HCT116 (cell line): ENCODE data around the gene PRKG1. TPM values are rescaled to one million over a fixed set of nuclear protein-coding genes. Genes with fewer than 3 reads are reported as not detected.

Experiments
- ATAC-seq: fragments of 200-7000 bp; cut with Tn5 transposase; 2 replicates; pipeline ENCODE4 v1.9.1; 2020; ENCODE audit warnings: mild to moderate bottlenecking, moderate library complexity
- BruUV-seq: library from RNA; stranded (reverse); fragments of 400-500 nt; replicated peaks from 2 replicates; lab custom pipeline; 2021; lab: Mats Ljungman, UMichigan
- CTCF ChIA-PET: fragments of 300-600 bp; sonication (Branson Sonifier 250); formaldehyde crosslinking; loops from one replicate; lab custom pipeline; 2021; ENCODE audit warnings: antibody characterized with exemption; lab: Charles Lee
- POLR2A ChIA-PET: fragments of 300-600, 350-600 bp; sonication (Branson Sonifier 250); formaldehyde crosslinking; loops from one replicate; lab custom pipeline; 2021; ENCODE audit warnings: antibody characterized with exemption; lab: Charles Lee
- RAD21 ChIA-PET, 2 experiments: fragments of 300-600 bp; sonication (Branson Sonifier 250); formaldehyde crosslinking; loops; one replicate each; lab custom pipeline; 2023; ENCODE audit warnings: low total read pairs in 2 of 2; ENCODE audit not compliant: uncharacterized antibody in 2 of 2, unreplicated experiment in 2 of 2, low non-redundant PET in 1 of 2; lab: Charles Lee
- DNase-seq: peaks from one replicate; pipeline ENCODE4 v3.0.0-alpha.2; 2010; ENCODE audit warnings: low read depth, low spot score
- H2AFZ ChIP-seq: fragments of 200-600 bp; shearing (Covaris generic), sonication (generic); 2 replicates; pipeline ENCODE4 v1.6.1; 2017; ENCODE audit warnings: low read depth, mixed run types, mixed read lengths, antibody characterized with exemption, low read length; ENCODE audit not compliant: poor library complexity, severe bottlenecking
- H3K27ac ChIP-seq: 2 replicates; pipeline ENCODE4 v1.5.1; 2012; ENCODE audit warnings: low read depth, low read length
- H3K27me3 ChIP-seq: fragments of 200-600 bp; sonication (generic); 2 replicates; pipeline ENCODE4 v1.6.1; 2016; ENCODE audit warnings: mixed run types, low read length, mixed read lengths; ENCODE audit not compliant: insufficient read depth
- H3K36me3 ChIP-seq, 2 experiments: fragments of 200-500 bp in 1 of 2; fragments of 200-600 bp in 1 of 2; sonication (Bioruptor generic) in 1 of 2; sonication (generic) in 1 of 2; 2 replicates each; pipeline versions ENCODE4 v1.5.1 to v1.6.1; 2014 to 2016; ENCODE audit warnings: low read length in 2 of 2, inconsistent platforms in 1 of 2, mixed read lengths in 1 of 2, mixed run types in 1 of 2; ENCODE audit not compliant: insufficient read depth in 2 of 2, control insufficient read depth in 1 of 2
- H3K4me1 ChIP-seq, 2 experiments: fragments of 200-600 bp in 1 of 2; sonication (generic) in 1 of 2; 2 replicates each; pipeline versions ENCODE4 v1.5.1 to v1.6.1; 2012 to 2017; ENCODE audit warnings: low read length in 2 of 2, inconsistent platforms in 1 of 2, mild to moderate bottlenecking in 1 of 2, mixed read lengths in 1 of 2, mixed run types in 1 of 2, moderate library complexity in 1 of 2; ENCODE audit not compliant: insufficient read depth in 2 of 2, control insufficient read depth in 1 of 2
- H3K4me2 ChIP-seq: fragments of 200-600 bp; sonication (generic); 2 replicates; pipeline ENCODE4 v1.6.1; 2017; ENCODE audit warnings: mixed run types, low read length, mixed read lengths
- H3K4me3 ChIP-seq, 2 experiments: fragments of 200-600 bp in 1 of 2; sonication (generic) in 1 of 2; replicated peaks in 1 of 2; 2 replicates each; pipeline ENCODE4 v1.5.1; 2011 to 2016; ENCODE audit warnings: low read length in 2 of 2, control low read depth in 1 of 2, low read depth in 1 of 2, mild to moderate bottlenecking in 1 of 2, mixed read lengths in 1 of 2, mixed run types in 1 of 2
- H3K79me2 ChIP-seq: fragments of 200-600 bp; sonication (generic); 2 replicates; pipeline ENCODE4 v1.6.1; 2017; ENCODE audit warnings: mild to moderate bottlenecking, mixed run types, low read length, moderate library complexity, mixed read lengths; ENCODE audit not compliant: insufficient read depth
- H3K9ac ChIP-seq: fragments of 200-600 bp; sonication (generic); 2 replicates; pipeline ENCODE4 v1.6.1; 2016; ENCODE audit warnings: low read length, mixed read lengths
- H3K9me2 ChIP-seq: fragments of 200-600 bp; sonication (generic), shearing (Covaris generic); 2 replicates; pipeline ENCODE4 v1.6.1; 2017; ENCODE audit warnings: mixed run types, mild to moderate bottlenecking, moderate library complexity; ENCODE audit not compliant: insufficient read depth
- H3K9me3 ChIP-seq, 2 experiments: fragments of 200-500 bp in 1 of 2; fragments of 200-600 bp in 1 of 2; sonication (Bioruptor generic) in 1 of 2; sonication (generic) in 1 of 2; 2 replicates each; pipeline ENCODE4 v1.6.1; 2014 to 2017; ENCODE audit warnings: low read length in 2 of 2, mixed read lengths in 2 of 2, inconsistent platforms in 1 of 2, low read depth in 1 of 2, mild to moderate bottlenecking in 1 of 2, mixed run types in 1 of 2, moderate library complexity in 1 of 2; ENCODE audit not compliant: control insufficient read depth in 1 of 2, insufficient read depth in 1 of 2
- H4K20me1 ChIP-seq: fragments of 200-600 bp; sonication (generic), shearing (Covaris generic); 2 replicates; pipeline ENCODE4 v1.6.1; 2017; ENCODE audit warnings: mixed run types, mild to moderate bottlenecking, moderate library complexity; ENCODE audit not compliant: insufficient read depth
- ATF3 ChIP-seq: IDR thresholded peaks from 2 replicates; pipeline ENCODE4 v1.6.1; 2012
- CBX3 ChIP-seq: IDR thresholded peaks from 2 replicates; pipeline ENCODE4 v1.6.1; 2012; ENCODE audit warnings: low read depth
- CTCF ChIP-seq, 3 experiments: fragments of 200-600 bp in 1 of 3; sonication (generic) in 1 of 3; IDR thresholded peaks in 2 of 3; conservative IDR thresholded peaks in 1 of 3; 2 replicates each; pipeline ENCODE4 v1.5.1; 2012 to 2017; ENCODE audit warnings: low read depth in 2 of 3, low read length in 2 of 3, antibody characterized with exemption in 1 of 3, borderline replicate concordance in 1 of 3, control low read depth in 1 of 3, mild to moderate bottlenecking in 1 of 3, mixed read lengths in 1 of 3, mixed run types in 1 of 3, moderate library complexity in 1 of 3; ENCODE audit not compliant: insufficient read depth in 1 of 3
- EGR1 ChIP-seq: IDR thresholded peaks from 2 replicates; pipeline ENCODE4 v1.6.1; 2012; ENCODE audit warnings: low read depth
- EZH2 ChIP-seq: fragments of 200-600 bp; sonication (generic); IDR thresholded peaks from 2 replicates; pipeline ENCODE4 v1.6.1; 2017; ENCODE audit warnings: antibody characterized with exemption, mixed run types
- EZH2phosphoT487 ChIP-seq: fragments of 200-600 bp; IDR thresholded peaks from 2 replicates; pipeline ENCODE4 v1.6.1; 2018; ENCODE audit warnings: antibody characterized with exemption, borderline replicate concordance
- FOSL1 ChIP-seq: IDR thresholded peaks from 2 replicates; pipeline ENCODE4 v1.6.1; 2012; ENCODE audit warnings: low read depth
- MAX ChIP-seq: IDR thresholded peaks from 2 replicates; pipeline ENCODE4 v1.6.1; 2012
- POLR2A ChIP-seq: IDR thresholded peaks from 2 replicates; pipeline ENCODE4 v1.7.0; 2011; ENCODE audit warnings: borderline replicate concordance; ENCODE audit not compliant: insufficient read depth, insufficient read length; ENCODE audit errors: extremely low read depth
- POLR2AphosphoS5 ChIP-seq: IDR thresholded peaks from 2 replicates; pipeline ENCODE4 v1.6.1; 2011; ENCODE audit warnings: mild to moderate bottlenecking, low read depth, low read length, moderate library complexity
- REST ChIP-seq: IDR thresholded peaks from 2 replicates; pipeline ENCODE4 v1.6.1; 2012; ENCODE audit warnings: low read depth
- SRF ChIP-seq: IDR thresholded peaks from 2 replicates; pipeline ENCODE4 v1.6.1; 2012; ENCODE audit warnings: low read depth
- YY1 ChIP-seq: IDR thresholded peaks from 2 replicates; pipeline ENCODE4 v1.6.1; 2011; ENCODE audit warnings: low read length, low read depth, moderate library complexity, mild to moderate bottlenecking; ENCODE audit not compliant: insufficient replicate concordance; ENCODE audit errors: extremely low read depth
- ZBTB33 ChIP-seq: IDR thresholded peaks from 2 replicates; pipeline ENCODE4 v1.6.1; 2011; ENCODE audit warnings: mild to moderate bottlenecking, low read length, moderate library complexity; ENCODE audit not compliant: insufficient replicate concordance; ENCODE audit errors: extremely low read depth
- ZFX ChIP-seq: fragments of 450-650 bp; IDR thresholded peaks from 2 replicates; pipeline ENCODE4 v1.6.1; 2017
- ZNF274 ChIP-seq: fragments of 200-500 bp; sonication (Bioruptor generic); IDR thresholded peaks from 2 replicates; pipeline ENCODE4 v1.6.1; 2014; ENCODE audit warnings: mild to moderate bottlenecking, low read depth, low read length, inconsistent platforms
- intact Hi-C: fragments of 100-400 bp; cut with micrococcal nuclease; formaldehyde crosslinking; loops from 2 replicates; pipeline ENCODE4 v1.10.0; 2022
- total RNA-seq: library from RNA; stranded (reverse); gene quantifications from one replicate; pipeline ENCODE4 v1.2.1, GENCODE V29; 2021; ENCODE audit not compliant: unreplicated experiment

The PRKG1 gene
- total RNA-seq, 1 experiment from 2014 or later, result 1.4 TPM

GRCh38 chr10:51910189-51910588, 835.9 kb downstream of the PRKG1 start:
- H3K27me3 ChIP-seq, result peaks cover 14% of the 10 kb centered on the region
- ATAC-seq, result no peak
- no peak overlapping the region for H3K4me3 ChIP-seq
- CTCF ChIA-PET, result no interaction called here
- H3K9ac ChIP-seq, result no peak overlapping the region
- H3K79me2 ChIP-seq, result no peaks in the 10 kb centered on the region
- DNase-seq, result no peak
- TF ChIP-seq EGR1, result no peak
- no peak for TF ChIP-seq SRF
- TF ChIP-seq REST, result no peak
- no peak for TF ChIP-seq FOSL1
- no peak for TF ChIP-seq ZFX
- no peak for TF ChIP-seq CBX3
- no peak for TF ChIP-seq POLR2AphosphoS5
- no peak for TF ChIP-seq EZH2
- TF ChIP-seq POLR2A, result no peak
- no peak for TF ChIP-seq ZBTB33
- no peak for TF ChIP-seq ZNF274
- TF ChIP-seq EZH2phosphoT487, result no peak
- TF ChIP-seq YY1, result no peak
- TF ChIP-seq MAX, result no peak
- no peak for TF ChIP-seq CTCF (IDR thresholded peaks at IDR 0.05 in 2 of 3, conservative IDR thresholded peaks at IDR 0.05 in 1 of 3; ENCODE audit: borderline replicate concordance in 1 of 3, insufficient read depth in 1 of 3, low read depth in 2 of 3, low read length in 2 of 3)
- TF ChIP-seq ATF3, result no peak
- TF ChIP-seq, all 23 proteins: peak for 0
- no peaks in the 10 kb centered on the region for H4K20me1 ChIP-seq
- H3K9me3 ChIP-seq, result no peaks in the 10 kb centered on the region
- no peak overlapping the region for H3K4me2 ChIP-seq
- H3K9me2 ChIP-seq, result no peaks in the 10 kb centered on the region
- intact Hi-C loops, result no loop called here
- no peaks in the 10 kb centered on the region for H3K36me3 ChIP-seq
- no TSS peak for BruUV-seq
- no peak overlapping the region for H2AFZ ChIP-seq
- no peak overlapping the region for H3K27ac ChIP-seq
- no peaks in the 10 kb centered on the region for H3K4me1 ChIP-seq
- POLR2A ChIA-PET, result no interaction called here
- RAD21 ChIA-PET, result no interaction called here
